ENCODE measurements around the gene NHS.

The NHS gene

GRCh38 chrX:17750436-17750835, 375.4 kb downstream of the NHS start:
- no peak for DNase-seq (ENCODE audit: low spot score)
- no peak for TF ChIP-seq CTCF (IDR thresholded peaks at IDR 0.05; ENCODE audit: borderline replicate concordance, control extremely low read depth, extremely low read depth, insufficient read depth, missing control alignments)
- in situ Hi-C loops (cut with MboI; ENCODE audit: low sequenced_read_pairs, unreplicated experiment): no loop called here

- in situ Hi-C loops (cut with MboI; ENCODE audit: low sequenced_read_pairs, unreplicated experiment): no loop called here
- DNase-seq (ENCODE audit: low spot score): no peak
- TF ChIP-seq CTCF (IDR thresholded peaks at IDR 0.05; ENCODE audit: borderline replicate concordance, control extremely low read depth, extremely low read depth, insufficient read depth, missing control alignments): no peak
These were observed 383.4 kb downstream of the NHS start for GRCh38 chrX:17758382-17758781.

- DNase-seq (ENCODE audit: low spot score): no peak
- TF ChIP-seq CTCF (IDR thresholded peaks at IDR 0.05; ENCODE audit: borderline replicate concordance, control extremely low read depth, extremely low read depth, insufficient read depth, missing control alignments): no peak
- in situ Hi-C loops (cut with MboI; ENCODE audit: low sequenced_read_pairs, unreplicated experiment): no loop called here
These were observed 385.0 kb downstream of the NHS start for GRCh38 chrX:17759990-17760389.

GRCh38 chrX:17767734-17768133, 392.7 kb downstream of the NHS start:
- no peak for DNase-seq (ENCODE audit: low spot score)
- in situ Hi-C loops (cut with MboI; ENCODE audit: low sequenced_read_pairs, unreplicated experiment): no loop called here
- no peak for TF ChIP-seq CTCF (IDR thresholded peaks at IDR 0.05; ENCODE audit: borderline replicate concordance, control extremely low read depth, extremely low read depth, insufficient read depth, missing control alignments)

GRCh38 chrX:17768997-17769396, 394.0 kb downstream of the NHS start:
- in situ Hi-C loops (cut with MboI; ENCODE audit: low sequenced_read_pairs, unreplicated experiment): no loop called here

GRCh38 chrX:17769701-17770269, 394.8 kb downstream of the NHS start:
- TF ChIP-seq CTCF (IDR thresholded peaks at IDR 0.05; ENCODE audit: borderline replicate concordance, control extremely low read depth, extremely low read depth, insufficient read depth, missing control alignments): no peak
- no peak for DNase-seq (ENCODE audit: low spot score)
- in situ Hi-C loops (cut with MboI; ENCODE audit: low sequenced_read_pairs, unreplicated experiment): no loop called here

More at GRCh38 chrX:17768997-17769396, 394.0 kb downstream of the NHS start:
- no peak for TF ChIP-seq CTCF (IDR thresholded peaks at IDR 0.05; ENCODE audit: borderline replicate concordance, control extremely low read depth, extremely low read depth, insufficient read depth, missing control alignments)
- no peak for DNase-seq (ENCODE audit: low spot score)

Measured in GM13976 (cell line).